Lower lobe of right lung (tissue), 2 donors: ENCODE results near the gene SAFB2. TPM values are rescaled to one million over a fixed set of nuclear protein-coding genes. Genes with fewer than 3 reads are reported as not detected.

Experiments
- ATAC-seq, 2 donors: fragments of 200-7000 bp; cut with Tn5 transposase; one replicate each; pipeline ENCODE4 v1.9.1; 2020 to 2022; ENCODE audit warnings: mild to moderate bottlenecking in 2 of 2, moderate library complexity in 2 of 2
- DNase-seq: peaks from one replicate; pipeline ENCODE4 v3.0.0-alpha.2; 2020
- H3K27ac ChIP-seq: fragments of 200-600 bp; one replicate; pipeline ENCODE4 v1.8.0; 2022
- H3K27me3 ChIP-seq: fragments of 200-600 bp; one replicate; pipeline ENCODE4 v1.8.0; 2022; ENCODE audit warnings: low read depth
- H3K36me3 ChIP-seq: fragments of 200-600 bp; one replicate; pipeline ENCODE4 v1.8.0; 2022; ENCODE audit warnings: mild to moderate bottlenecking
- H3K4me1 ChIP-seq: fragments of 200-600 bp; one replicate; pipeline ENCODE4 v1.8.0; 2022
- H3K4me3 ChIP-seq: fragments of 200-600 bp; one replicate; pipeline ENCODE4 v1.8.0; 2022; ENCODE audit warnings: mild to moderate bottlenecking
- H3K9me3 ChIP-seq: fragments of 200-600 bp; one replicate; pipeline ENCODE4 v1.8.0; 2022
- intact Hi-C: fragments of 100-400 bp; cut with DNase I; formaldehyde crosslinking; loops from one replicate; pipeline ENCODE4 v1.11.0; 2022
- total RNA-seq: library from RNA; stranded (reverse); fragmentation: NEBNext Ultra II Directional; extraction: Animal tissue kit (Norgen Biotek cat#: 25700); gene quantifications from one replicate; pipeline ENCODE4 v1.2.1, GENCODE V29; 2021
- TF ChIP-seq, protein P1 (sequence below): fragments of 200-600 bp; IDR thresholded peaks from one replicate; pipeline ENCODE4 v1.8.0; 2022; ENCODE audit warnings: antibody characterized with exemption, mild to moderate bottlenecking
- donor health status: DM: no; HTN: yes; CAD: no; lungs with severe emphysema.

SAFB2 gene
- total RNA-seq, 1 donor from 2014 or later = 81.8 TPM

DNA sequence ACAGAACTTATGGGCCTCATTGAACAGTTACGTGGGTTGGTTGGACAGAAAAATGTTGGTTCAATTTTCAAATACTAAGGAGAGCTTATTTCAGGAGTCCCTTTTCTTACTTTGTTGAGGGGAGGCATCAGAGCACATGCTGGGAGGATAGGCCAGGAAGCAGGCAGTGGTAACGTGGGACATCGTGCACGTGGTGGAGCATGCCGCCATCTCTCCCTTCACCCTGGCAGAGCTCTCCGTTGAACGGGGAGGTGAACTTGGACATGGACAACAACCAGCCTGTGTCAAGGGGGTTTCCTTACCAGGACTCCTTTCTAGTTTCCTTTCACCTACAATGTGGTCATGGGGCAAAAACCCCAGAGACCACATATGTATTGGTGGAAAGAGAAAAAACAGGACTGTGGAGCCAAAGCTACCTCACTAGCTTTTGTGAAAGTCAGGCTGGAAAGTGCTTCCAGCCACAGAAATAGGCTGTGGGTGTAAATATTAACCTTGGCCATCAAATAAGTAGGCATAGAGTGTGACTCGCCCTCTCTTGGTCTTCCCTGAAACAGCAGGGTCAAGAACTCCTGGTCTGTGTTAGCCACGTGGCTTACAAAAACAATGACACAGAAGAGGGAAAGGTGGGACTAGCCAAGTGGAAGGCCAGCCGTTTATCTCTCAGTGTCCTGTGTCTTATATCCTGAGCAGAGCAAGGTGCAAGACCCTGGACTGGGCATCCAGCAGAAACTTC, 43.4 kb upstream of the SAFB2 start:
- intact Hi-C loops = no loop called here
- ATAC-seq (no peak), DNase-seq (peak; percentile 7)
- Histone ChIP-seq H3K9me3 (no peaks in the 10 kb centered on the region), H3K27ac (no peak overlapping the region), H3K27me3 (no peaks in the 10 kb centered on the region), H3K4me3 (no peak overlapping the region), H3K36me3 (peaks cover 92% of the 10 kb centered on the region), H3K4me1 (no peaks in the 10 kb centered on the region)
- TF ChIP-seq, protein P1, sequence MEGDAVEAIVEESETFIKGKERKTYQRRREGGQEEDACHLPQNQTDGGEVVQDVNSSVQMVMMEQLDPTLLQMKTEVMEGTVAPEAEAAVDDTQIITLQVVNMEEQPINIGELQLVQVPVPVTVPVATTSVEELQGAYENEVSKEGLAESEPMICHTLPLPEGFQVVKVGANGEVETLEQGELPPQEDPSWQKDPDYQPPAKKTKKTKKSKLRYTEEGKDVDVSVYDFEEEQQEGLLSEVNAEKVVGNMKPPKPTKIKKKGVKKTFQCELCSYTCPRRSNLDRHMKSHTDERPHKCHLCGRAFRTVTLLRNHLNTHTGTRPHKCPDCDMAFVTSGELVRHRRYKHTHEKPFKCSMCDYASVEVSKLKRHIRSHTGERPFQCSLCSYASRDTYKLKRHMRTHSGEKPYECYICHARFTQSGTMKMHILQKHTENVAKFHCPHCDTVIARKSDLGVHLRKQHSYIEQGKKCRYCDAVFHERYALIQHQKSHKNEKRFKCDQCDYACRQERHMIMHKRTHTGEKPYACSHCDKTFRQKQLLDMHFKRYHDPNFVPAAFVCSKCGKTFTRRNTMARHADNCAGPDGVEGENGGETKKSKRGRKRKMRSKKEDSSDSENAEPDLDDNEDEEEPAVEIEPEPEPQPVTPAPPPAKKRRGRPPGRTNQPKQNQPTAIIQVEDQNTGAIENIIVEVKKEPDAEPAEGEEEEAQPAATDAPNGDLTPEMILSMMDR = no peak

DNA sequence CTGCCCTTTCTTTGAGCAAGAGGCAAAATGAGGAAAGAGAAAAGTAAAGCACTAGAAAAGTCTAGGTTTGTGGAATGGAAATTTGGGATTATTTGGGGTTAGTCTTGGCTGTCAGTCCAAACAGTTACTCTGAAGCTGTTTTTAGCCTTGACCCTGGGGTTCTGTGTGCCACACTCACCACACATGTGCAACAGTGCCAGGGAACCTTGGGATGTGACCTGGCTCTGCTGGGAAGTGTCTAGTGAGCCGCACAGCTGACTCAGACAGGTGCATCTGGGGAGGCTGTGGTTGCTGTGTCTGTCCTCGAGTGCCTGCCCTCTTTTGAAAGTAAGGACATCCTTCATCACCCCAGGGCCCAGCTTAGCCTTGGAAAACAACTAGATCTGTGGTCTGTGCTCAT, 41.9 kb upstream of the SAFB2 start:
- Histone ChIP-seq H3K36me3 (peaks cover 100% of the 10 kb centered on the region), H3K27me3 (no peaks in the 10 kb centered on the region), H3K9me3 (no peaks in the 10 kb centered on the region), H3K27ac (no peak overlapping the region), H3K4me1 (no peaks in the 10 kb centered on the region), H3K4me3 (no peak overlapping the region)
- peak; percentile 2 for DNase-seq
- intact Hi-C loops = no loop called here
- TF ChIP-seq, protein P1 = no peak
- no peak for ATAC-seq

DNA sequence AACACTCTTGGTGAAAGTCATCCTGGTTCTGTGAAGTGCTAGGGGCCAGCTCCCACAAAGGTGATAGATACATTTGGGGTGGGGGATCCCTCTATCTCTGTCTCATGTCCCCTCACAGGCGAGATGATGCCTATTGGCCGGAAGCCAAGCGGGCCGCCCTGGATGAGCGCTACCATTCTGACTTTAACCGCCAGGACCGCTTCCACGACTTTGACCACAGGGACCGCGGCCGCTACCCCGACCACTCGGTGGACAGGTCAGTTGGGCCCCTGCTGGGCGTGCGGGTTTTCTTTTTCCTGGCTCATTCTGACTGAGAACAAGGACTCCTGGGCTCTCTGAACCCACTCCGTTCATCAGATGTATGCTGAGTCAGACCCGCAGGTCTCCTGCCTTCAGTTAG, 41.3 kb upstream of the SAFB2 start:
- no peak overlapping the region for H3K27ac ChIP-seq
- TF ChIP-seq, protein P1 = no peak
- no peaks in the 10 kb centered on the region for H3K27me3 ChIP-seq
- no peaks in the 10 kb centered on the region for H3K4me1 ChIP-seq
- no peak for ATAC-seq
- intact Hi-C loops = no loop called here
- peaks cover 100% of the 10 kb centered on the region for H3K36me3 ChIP-seq
- peak; percentile 35 for DNase-seq
- no peaks in the 10 kb centered on the region for H3K9me3 ChIP-seq
- H3K4me3 ChIP-seq = no peak overlapping the region

DNA sequence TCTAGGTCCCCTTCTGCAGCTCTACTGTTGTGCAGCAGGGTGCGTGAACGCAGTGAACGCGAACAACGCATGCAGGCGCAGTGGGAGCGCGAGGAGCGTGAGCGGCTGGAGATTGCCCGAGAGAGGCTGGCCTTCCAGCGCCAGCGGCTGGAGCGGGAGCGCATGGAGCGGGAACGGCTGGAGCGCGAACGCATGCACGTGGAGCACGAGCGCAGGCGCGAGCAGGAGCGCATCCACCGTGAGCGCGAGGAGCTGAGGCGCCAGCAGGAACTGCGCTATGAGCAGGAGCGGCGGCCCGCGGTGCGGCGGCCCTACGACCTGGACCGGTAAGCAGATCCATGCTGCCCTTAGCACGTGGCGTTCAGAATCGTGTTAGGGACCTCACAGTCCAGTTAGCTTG, 38.9 kb upstream of the SAFB2 start:
- peak in 1 of 2 donors; percentile 11 for ATAC-seq
- peak; percentile 26 for DNase-seq
- Histone ChIP-seq H3K36me3 (peaks cover 100% of the 10 kb centered on the region), H3K27ac (no peak overlapping the region), H3K9me3 (no peaks in the 10 kb centered on the region), H3K4me3 (no peak overlapping the region), H3K27me3 (no peaks in the 10 kb centered on the region), H3K4me1 (no peaks in the 10 kb centered on the region)
- TF ChIP-seq, protein P1 = no peak
- intact Hi-C loops = no loop called here

DNA sequence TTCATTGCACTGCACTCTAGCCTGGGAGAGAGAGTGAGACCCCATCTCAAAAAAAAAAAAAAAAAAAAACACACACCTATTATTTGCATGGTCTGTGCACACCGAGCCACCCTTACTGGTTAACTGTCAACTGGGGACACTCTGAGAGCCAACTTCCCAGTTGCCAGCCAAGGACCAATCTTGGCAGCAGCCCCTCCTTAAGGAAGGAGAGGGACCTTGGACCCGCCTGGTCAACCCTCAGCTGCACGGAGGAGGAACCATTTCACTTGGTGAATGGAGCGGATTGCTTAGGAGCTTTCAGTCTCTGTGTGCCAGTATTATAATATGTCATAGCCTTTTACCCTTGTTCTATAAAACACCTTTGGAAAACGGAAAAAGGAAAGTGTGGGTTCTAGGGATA, 32.8 kb upstream of the SAFB2 start:
- Histone ChIP-seq H3K27ac (no peak overlapping the region), H3K27me3 (no peaks in the 10 kb centered on the region), H3K9me3 (no peaks in the 10 kb centered on the region), H3K4me1 (no peaks in the 10 kb centered on the region), H3K4me3 (no peak overlapping the region), H3K36me3 (peaks cover 100% of the 10 kb centered on the region)
- intact Hi-C loops = no loop called here
- TF ChIP-seq, protein P1 = no peak
- no peak for ATAC-seq
- peak; percentile 12 for DNase-seq
